NCI-H446 treated with DMSO at 0.1 percent for 48 hours (cell line): ENCODE measurements around the gene PDE4B.

Source experiments
- DNase-seq: peaks from one replicate; lab custom pipeline; 2025; lab: John Stamatoyannopoulos, UW

Gene PDE4B

DNA sequence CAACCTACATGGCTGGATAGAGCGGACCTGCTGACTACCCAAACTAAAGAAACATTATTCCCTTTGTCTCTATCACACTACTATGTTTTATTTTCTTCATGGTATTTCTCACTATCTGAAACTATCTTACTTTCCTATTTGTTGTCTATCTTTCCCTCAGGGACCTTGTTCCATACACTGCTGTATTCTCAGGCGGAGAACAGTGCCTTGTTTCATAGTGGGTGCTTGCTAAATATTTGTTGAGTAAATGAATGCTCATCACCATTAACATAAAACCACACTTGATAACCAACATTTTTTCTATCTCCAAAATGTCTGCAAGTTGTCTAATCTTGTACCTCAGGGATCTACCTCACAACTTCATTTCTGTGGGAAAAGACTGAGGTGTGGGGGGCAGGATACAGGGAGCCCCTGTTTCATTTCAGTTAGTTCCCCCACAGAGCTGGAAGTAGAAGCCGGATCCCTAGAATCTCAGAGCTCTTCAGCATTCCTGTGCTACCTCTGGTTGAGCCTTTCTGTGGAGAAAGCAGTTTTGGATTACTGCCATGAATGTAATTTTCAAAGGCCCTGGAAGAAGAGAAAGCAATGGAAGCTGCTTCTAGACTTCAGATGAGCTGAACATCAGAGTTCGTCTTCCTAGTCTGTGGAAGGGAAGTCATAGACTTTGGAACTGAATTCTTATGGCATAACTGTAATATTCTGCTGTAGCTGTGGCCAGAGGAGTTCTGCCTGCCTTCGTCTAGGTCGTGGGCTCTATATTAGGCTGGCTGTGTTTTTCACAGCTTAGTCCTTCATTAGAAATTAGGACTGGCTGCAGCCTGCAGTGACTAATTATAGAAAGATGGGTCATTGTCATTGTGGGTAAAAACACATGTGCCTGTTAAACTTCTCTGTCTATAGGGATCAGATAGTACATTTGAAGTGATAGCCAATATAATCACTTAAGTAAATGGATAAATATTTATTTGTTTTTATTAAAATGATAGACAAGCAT lies 448.1 kb downstream of the PDE4B start:
- DNase-seq: no peak

DNA sequence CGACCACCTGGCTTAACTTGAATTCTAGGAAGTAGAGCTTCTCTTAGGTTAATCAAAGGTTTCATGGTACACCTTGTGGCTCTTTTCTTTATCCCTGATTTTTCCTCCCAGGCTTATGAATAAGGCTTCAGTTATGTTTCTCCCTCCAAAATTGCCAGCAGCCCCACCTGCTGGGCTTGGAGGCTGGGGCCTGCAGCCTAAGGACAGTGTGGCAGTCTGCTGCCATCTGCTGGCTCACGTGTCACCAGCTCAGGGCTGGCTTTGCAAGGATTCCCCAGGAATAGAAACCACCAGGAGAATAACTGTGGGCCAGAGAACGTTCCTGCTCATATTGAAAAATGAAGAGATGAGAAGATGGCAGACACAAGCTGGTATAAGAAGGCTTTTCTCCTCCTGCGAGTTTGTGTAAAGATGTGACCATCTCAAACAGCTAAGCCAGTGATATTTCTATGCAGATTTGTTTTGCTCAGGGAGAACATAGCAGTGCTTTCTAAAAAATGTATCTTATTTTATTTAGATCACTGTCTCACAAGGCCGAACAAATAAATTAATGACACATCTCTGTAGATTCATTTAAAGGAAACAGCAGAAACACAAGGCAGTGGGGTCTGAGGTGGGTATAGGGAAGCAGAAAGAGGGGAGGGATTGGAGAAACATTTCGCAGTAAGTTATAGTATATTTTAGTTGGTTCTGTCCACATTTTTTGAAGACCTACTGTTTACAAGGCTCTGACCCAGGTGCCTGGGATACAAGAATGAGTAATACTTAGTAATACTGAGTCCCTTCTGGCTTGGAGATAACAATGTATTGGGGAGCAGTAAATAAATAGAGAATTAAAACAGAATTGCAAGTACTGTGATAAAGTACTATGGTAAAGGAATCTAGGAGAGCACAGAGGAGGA lies 450.2 kb downstream of the PDE4B start:
- peak; percentile 76 for DNase-seq

DNA sequence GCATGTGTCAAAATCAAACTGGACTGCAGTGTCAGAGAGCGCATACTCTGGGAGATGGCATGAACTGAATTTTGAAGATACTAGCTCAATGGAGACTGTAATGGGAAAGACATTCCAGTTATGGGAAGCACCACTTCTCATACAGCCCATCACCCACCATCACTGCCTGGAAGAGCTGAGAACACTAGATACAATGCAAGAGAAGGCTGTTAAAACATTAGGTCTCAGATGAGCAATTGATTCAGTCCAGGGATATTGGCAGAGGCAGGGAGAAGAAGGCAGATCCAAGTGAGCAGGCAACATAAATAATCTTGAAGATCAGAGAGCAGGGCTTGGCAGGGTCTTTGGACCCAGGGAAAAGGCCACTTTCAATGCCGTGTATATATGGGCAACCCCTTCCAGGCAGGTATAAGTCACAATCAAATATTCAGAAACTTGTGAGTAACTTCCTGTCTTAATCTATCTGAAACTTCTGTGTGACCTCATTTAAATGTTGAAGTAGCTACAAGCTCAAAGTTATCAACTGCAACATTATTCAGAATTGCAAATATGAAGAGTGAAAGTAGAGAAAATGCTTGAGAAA lies 450.9 kb downstream of the PDE4B start:
- DNase-seq: no peak

DNA sequence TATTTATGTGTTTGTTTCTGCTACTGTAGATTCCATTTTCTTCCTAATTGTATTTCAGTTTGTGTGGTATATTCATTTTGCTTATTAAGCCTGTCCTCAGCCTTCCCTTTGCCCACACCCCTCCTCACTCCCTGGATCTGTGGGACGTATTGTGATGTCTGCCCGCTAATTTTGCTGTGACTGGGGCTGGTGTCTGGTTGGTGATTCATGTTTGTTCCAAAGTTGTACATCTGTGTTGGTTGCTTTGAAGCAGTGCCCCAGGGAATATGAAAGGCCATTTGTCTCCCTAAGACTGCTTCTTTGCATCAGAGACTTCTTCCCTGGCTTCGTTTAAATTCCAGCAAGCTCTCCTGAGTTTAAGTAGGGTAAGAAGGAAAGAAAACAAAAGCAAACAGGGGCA lies 451.7 kb downstream of the PDE4B start:
- no peak for DNase-seq

DNA sequence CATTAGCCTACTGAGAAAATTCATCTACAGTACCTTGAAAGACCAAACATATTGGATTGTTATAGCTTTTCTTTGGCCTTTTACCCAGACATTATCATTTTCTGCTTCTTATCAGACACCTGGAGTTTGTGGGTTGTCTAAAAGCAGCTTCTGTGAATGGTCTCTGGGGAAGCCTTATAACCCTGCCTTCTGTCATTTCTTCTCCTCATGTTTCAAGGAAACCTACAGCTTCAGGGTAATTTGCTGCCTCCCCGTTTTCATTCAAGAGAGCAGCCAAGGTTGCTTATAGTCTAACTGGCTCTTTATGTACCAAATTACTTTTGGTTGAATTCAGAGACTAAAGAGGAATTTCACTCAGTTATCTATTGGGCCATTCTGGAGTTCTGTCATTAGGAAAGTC lies 453.0 kb downstream of the PDE4B start:
- no peak for DNase-seq

DNA sequence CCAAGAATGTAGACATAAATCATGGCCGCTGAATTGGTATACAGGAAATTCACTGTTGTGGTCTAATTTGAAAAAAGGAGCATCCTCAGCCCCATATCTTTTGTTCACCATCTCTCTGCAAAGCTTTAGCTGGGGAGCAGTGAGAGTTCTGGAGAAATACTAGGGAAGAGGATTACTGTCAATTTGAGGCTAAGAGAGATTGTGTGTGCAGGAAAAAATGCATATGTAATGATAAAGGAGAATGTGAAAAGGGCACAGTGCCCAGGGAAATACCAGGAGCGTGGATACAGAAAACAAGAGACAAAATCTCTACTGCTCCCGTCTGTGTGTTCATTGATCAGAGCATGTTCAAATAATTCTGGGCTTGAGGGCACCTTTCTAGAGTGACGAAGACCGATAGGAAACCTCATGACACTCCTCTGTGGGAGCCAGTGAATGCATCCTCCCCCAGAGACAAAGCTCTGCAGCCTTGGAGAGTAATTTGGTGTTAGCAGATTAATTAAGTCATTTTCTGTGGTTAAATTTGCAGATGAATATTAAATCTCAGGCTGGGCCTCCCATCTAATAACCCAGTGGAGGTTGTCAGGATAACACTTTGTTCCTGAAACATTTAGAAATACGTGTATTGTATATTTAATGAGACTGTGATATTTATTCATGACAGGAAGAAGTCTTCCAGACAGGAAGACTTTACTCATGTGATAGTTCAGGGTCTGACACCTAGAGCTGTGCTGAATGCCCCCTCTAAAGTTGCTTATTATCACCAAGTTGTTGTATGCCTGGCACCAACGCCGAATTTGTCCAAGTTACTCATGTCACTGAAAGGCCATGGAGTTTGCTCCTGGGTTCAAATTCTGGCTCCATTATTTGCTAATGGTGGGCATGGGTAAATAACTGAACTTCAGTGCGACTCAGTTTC lies 453.9 kb downstream of the PDE4B start:
- no peak for DNase-seq

DNA sequence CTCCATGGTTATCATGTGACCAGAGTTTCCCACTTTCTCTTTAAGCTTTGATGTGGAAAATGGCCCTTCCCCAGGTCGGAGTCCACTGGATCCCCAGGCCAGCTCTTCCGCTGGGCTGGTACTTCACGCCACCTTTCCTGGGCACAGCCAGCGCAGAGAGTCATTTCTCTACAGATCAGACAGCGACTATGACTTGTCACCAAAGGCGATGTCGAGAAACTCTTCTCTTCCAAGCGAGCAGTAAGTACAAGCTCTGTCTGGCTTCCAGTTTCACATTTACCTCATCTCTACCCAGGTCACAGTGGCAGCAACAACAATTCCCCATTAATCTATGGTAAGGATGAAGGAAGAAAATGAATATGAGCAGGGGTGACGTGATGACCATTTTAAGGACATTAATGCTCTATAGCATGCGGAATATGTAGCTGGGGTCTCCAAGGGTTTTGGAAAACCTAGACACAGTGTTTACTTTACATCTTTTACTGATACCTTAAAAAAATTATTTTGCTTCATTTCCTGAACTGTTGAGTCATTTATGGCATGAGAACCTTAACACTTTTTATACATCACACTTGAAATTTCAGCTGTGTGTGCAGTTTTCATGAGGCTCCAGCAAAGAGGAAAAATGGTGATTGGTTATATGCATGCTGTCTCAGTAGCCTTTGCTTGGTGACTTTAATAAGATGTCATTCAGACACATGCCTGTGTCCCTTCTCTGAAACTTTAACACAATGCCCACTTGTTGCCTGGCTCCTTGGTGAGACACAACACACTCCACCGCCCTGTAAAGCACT lies 454.9 kb downstream of the PDE4B start:
- no peak for DNase-seq

DNA sequence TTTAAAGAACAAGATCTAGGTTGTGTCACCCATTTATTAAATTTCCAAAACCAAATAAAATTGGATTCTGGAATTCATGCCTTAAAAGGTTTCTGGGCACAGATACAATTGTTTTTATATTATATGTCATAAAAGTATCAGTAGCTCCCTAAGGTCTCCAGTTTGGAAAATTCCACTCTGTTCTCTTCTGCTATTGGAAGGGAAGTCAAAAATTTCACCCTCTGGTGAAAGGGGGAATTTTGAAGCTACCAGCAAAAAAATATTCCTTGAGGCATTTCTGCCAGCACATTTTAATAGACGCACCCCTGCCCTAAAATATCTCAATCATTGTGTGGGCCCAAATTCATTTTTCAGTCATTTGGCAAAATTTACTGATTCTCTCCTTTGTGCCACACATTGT lies 455.6 kb downstream of the PDE4B start:
- DNase-seq: no peak

DNA sequence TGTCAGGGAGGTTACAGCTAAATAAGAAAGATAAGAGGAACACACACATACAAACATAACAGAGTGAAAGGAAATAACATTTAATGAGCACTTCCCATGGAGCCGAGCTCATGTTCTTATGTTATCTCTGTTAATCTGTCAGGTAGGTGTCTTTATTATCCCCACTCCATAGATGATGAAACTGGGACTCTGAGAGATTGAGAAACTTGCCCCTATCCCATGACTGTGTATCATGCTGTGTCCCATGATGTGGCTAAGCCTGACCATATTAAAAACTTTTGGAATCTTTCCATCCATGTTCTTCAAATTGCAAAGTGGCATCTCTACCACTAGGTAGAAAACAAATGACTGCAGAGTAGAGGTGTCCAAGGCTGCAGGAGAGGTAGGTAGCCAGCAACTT lies 456.1 kb downstream of the PDE4B start:
- DNase-seq: no peak

DNA sequence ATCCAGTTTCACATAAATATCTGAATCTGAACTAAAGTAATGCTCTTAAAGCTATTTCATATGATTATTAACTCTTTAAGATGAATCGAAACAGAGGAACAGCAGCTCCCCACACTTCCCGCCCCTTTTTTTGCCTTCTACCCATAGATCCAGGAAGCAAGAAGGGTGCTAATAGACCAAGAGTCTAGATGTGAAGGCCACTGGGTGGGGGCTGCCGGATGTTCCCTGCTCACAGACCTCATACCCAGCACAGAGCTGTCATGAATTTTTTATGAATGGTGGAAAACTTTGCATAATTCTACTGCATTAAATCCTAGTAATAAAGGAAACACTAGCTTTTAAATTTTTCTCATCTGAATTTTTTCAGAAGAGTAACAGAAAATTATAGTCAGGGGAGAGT lies 457.4 kb downstream of the PDE4B start:
- no peak for DNase-seq

DNA sequence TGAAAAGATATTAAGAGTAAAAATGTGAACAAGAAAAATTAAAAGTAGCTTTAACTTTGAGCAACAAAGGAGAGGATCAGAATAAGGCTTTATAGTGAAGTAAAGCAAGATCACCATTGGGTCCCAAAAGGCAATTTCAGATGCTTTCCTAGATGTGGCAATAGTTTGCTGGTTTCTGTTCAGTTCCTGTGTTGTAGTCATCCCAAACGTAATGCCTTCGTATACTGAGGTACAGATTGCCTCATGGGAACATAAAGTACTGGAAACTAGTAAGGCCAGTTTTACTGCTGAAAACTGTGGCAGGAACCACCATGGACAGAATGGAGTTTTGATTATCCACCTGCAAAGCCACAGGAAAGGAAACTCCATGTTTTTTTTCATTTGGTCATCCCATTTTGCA lies 457.8 kb downstream of the PDE4B start:
- DNase-seq: no peak

DNA sequence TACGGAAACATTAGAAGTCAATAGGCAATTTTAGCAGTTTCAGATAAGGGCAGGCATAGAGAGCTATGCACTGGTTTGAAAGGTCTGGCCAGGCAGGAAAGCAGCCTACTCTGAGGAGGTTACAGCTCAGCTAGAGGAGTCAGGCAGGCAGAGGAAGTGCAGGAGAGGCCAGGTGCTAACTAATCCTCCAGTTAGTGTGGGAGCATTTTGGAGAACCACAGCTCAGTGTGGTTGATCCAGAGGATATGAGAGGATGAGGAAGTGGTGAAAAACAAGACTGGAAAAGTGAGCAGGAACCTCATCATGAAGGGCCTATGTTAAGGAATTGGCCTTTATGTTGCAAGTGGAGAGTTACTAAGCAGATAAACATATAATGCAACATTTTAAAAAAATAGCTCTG lies 458.9 kb downstream of the PDE4B start:
- no peak for DNase-seq

DNA sequence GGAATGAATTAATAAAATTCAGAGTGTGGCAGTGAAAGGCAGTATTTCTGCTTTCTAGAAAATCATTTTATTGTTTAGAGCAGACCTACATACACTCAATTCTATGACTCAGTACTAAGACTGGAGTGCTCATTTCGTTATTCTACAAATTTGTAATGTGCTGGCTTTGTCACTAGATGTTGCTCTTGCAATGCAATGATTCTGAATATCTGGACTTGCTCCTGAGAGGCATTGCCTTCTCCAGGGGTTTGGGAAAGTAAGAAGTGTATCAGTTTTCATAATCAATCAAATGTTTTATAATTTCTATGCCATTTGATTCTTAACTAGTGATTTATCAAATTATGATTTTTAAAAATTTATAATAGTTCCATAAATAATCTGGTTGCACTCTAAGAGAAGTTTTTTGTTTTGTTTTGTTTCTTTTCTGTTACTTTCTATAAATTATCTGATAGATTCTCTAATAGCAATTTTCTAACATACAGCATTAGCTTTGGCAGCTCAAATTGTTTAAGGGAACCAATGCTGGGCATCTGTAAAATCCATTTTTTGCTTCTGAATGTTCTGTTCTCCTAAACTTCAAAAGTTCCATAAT lies 460.7 kb downstream of the PDE4B start:
- peak; percentile 32 for DNase-seq

DNA sequence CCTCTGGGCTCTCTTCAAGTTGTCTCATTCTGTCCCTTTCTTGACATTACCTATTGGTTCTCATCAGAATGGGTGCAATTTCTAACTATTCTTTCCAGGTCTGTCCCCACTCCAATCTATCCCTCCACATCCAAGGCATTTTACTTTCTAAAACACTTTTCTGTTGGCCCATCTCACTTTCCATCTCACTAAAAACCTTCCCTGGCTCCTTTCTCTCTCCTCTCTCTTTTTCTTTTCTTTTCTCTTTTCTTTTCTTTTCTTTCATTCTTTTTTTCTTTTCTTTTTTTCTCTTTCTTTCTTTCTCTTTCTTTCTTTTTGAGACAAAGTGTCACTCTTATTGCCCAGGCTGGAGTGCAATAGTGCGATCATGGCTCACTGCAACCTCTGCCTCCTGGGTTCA lies 462.1 kb downstream of the PDE4B start:
- no peak for DNase-seq

DNA sequence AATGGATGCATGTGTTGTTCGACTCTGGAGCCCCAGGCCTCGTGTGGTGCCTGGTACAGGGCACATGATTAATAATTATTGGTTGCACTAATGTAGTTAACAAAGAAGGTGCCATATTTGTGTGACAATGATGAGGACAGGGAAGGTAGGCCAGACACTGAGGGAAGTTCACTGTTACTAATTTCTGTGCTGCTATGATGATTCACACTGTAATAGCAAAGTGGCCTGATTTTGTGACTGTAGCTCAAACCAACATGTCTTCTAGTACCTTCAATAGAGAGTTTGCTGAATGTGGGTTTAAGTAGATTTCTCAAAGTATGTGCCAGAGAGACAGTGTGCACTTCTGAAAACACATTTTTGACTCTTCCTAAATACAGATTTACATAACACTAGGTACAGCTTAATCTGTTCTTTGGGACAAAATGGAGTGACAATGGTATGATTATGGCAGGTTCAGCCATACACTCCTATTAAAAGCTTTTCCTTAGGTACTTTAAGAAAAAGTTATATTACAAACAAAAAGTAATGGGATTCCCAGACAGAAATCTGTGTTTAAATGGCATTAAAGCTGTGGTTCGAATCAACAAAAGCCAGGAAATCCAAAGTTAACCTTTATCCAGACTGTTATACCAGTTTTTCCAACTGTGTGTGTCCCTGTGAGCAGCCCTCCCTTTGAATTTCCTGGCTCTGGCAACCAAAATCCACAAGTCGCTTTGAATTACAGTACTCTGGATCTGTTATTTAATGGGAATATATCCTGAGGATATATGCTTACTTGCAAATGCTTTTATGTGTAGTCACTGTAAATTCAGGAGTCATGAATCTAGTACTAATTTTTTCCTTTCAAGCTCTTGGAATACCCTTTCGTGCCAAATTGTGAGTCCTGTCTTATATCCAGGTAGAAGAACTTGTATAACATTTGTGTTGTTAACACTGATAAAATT lies 464.2 kb downstream of the PDE4B start:
- no peak for DNase-seq

DNA sequence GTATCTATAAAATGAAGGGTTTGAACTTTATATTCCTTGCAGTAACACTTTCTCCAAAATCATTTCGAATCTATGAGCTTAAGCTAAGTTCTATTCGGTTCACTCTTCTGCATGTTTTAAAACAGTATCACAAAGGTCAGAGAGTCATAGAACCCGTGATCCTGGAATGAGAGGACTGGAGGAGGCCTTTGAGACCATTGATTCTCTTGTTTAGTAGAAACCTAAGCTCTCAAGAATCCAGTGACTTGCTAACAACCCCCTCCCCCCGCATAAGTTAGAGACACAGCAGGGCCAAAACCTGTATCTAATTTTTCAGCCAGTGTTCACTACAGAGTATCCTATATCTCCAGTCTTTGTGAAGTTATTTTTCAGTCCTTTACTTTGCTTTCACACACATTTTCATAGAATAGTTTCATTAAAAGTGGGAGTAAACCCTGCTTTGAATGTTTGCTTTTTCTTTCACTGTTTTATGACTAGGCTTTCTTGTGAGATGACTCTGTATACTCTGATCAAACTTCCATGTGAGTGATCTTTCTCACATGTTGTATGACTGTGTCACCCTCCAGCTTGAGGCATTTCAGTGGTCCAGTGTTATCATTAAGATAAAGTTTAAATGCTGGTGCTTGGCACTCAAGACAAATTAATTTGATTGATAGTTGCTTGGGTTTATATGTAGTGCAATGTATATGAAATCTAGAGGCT lies 465.9 kb downstream of the PDE4B start:
- DNase-seq: no peak

DNA sequence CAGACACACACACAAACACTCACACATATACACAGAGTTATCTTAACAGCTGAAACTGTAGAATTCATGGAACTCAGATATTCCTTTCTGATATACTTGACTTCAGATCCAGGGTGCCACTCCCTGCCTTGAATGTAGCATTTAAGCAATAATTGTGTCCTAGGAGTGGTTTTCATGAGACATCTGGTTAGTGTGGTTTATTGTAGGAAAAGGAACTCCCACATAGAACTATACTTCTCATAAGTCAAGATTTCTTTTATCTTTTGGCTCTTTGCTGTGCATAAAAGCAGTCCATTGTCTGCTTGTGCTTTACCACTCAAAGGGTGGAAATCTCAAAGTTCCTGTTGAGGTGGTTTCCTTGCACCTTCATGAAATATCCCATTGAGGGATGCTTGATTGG lies 468.7 kb downstream of the PDE4B start:
- DNase-seq: no peak

DNA sequence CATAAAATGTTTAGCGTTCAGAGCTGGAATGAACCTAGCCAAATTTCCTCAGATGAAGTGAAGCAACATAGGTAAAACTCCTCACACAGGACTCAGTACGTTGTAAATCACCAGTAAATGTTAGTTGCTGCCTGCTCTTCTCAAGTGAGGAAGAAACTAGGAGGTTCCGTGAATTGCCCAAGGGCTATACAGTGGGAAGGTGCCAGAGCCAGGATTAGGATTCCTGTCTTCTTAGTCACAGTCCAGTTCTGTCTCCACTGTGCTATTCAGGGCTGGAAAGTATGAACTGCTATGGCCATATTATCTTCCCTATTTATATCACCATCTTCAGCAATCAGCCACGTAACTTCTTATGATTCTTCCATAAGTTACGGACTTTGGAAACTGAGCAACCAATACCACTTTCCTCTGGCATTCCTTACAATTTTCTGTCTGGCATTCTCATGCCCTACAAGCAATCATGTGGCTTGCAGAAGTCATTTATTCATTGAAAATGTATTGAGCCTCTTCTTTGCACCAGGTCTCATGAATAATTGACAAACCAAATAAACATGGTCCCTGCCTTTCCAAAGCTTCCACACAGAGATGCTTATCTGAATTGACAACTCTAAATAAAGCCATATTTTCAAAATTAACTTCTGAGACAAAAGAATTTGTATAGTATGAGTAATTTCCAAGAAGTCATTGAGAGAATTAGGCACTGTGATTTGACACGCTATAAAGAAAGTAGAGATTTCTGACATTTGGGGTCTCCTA lies 469.7 kb downstream of the PDE4B start:
- DNase-seq: no peak
